ENCODE measurements around the gene HIVEP3. TPM values are rescaled to one million over a fixed set of nuclear protein-coding genes. Genes with fewer than 3 reads are reported as not detected.
A peak's percentile ranks its signal among the peaks of the same experiment; 100 is the strongest.
"Not testable (repeated sequence)": the region's sequence is repeated elsewhere in the genome, so short reads cannot be mapped to it uniquely, and the experiment has no call there.

HIVEP3 gene
- total and polyA plus RNA-seq, 5 experiments from 2014 or later: 5.5 to 9.8 (median 6.3) TPM

DNA sequence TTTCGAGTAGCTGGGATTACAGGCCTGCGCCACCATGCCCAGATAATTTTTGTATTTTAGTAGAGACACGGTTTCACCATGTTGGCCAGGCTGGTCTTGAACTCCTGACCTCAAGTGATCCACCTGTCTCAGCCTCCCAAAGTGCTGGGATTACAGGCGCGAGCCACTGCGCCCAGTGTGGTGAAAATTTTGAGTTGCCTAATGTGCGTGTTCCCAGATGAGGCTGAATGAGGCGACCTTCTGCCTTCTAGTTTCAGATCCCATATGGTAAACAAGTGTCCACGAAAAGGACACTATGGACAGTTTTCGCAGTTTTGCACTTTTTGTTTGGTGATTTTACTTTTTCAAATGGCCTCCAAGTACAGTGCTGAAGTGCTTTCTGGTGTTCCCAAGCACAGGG, 226.8 kb downstream of the HIVEP3 start:
- not testable (repeated sequence) for H3K9me3 Mint-ChIP-seq, H3K27ac Mint-ChIP-seq, ATAC-seq

GRCh38 chr1:41691424-41691823, 227.3 kb downstream of the HIVEP3 start:
- DNase-seq: no peak
- H3K4me1 Mint-ChIP-seq: peaks cover 2 to 18% (median 7%) of the 10 kb centered on the region in 4 donors

More for the DNA sequence above, 226.8 kb downstream of the HIVEP3 start:
- H3K27me3 Mint-ChIP-seq, H3K4me3 Mint-ChIP-seq, H3K36me3 Mint-ChIP-seq, DNase-seq, POLR2A ChIA-PET: not testable (repeated sequence)
- H3K4me1 Mint-ChIP-seq: peaks cover 2 to 16% (median 7%) of the 10 kb centered on the region in 4 donors

DNA sequence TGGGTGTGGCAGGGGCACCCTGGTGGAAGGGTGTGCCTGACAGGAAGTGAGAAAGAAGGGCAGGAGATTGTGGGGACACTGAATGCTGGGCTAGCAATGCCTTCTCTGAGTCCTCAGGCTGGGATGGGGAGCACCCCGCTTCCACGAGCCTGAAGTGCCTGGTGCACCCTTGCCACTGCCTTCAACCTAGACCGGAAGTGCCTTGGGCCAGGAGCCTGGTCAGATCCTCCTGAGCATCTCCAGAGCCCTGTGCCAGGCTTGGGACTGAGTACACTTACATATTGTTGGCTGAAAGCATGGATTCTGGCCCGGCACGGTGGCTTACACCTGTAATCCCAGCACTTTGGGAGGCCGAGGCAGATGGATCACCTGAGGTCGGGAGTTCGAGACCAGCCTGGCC, 228.4 kb downstream of the HIVEP3 start:
- ATAC-seq: no peak
- Mint-ChIP-seq H3K27ac (peak overlapping the region in 1 of 10 donors; percentile 64), H3K4me1 (peaks cover 3 to 19% (median 7%) of the 10 kb centered on the region in 4 donors), H3K36me3 (no peaks in the 10 kb centered on the region), H3K27me3 (no peaks in the 10 kb centered on the region), H3K4me3 (no peak overlapping the region), H3K9me3 (no peaks in the 10 kb centered on the region)
- no peak for DNase-seq
- POLR2A ChIA-PET: no interaction called here

More at GRCh38 chr1:41691424-41691823, 227.3 kb downstream of the HIVEP3 start:
- no peak for ATAC-seq
- H3K9me3 Mint-ChIP-seq: no peaks in the 10 kb centered on the region
- peak overlapping the region in 1 of 10 donors; percentile 20 for H3K27ac Mint-ChIP-seq
- no peaks in the 10 kb centered on the region for H3K27me3 Mint-ChIP-seq
- POLR2A ChIA-PET: no interaction called here
- H3K36me3 Mint-ChIP-seq: no peaks in the 10 kb centered on the region
- no peak overlapping the region for H3K4me3 Mint-ChIP-seq

- Mint-ChIP-seq H3K27ac (no peak overlapping the region), H3K27me3 (no peaks in the 10 kb centered on the region), H3K36me3 (no peaks in the 10 kb centered on the region), H3K9me3 (no peaks in the 10 kb centered on the region), H3K4me3 (no peak overlapping the region), H3K4me1 (peaks cover 4 to 26% (median 14%) of the 10 kb centered on the region in 4 donors)
- POLR2A ChIA-PET: no interaction called here
- DNase-seq (no peak), ATAC-seq (no peak)
These were observed 229.2 kb downstream of the HIVEP3 start for GRCh38 chr1:41689558-41689981.

DNA sequence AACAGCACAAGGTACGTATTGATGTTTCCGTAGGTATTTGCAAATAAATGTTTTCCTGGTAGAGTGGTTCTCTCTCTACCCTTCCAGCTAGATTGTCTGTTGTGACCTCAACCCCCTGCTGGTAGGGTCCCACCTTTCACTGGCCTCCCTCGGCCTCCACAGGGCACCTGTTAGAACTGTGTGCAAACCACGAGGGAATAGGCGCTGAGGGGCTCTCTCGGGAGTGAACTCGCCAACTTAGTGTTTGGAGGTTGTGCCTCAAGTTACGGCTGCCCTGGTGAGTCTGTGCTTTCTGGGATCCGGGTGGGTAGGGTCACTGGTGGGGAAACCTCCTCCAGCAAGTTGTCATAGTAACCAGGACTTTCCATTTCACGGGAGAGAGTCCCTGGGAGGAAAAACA, 229.6 kb downstream of the HIVEP3 start:
- POLR2A ChIA-PET: no interaction called here
- no peak for ATAC-seq
- Mint-ChIP-seq H3K27me3 (no peaks in the 10 kb centered on the region), H3K27ac (no peak overlapping the region), H3K4me3 (no peak overlapping the region), H3K36me3 (no peaks in the 10 kb centered on the region), H3K4me1 (peaks cover 5 to 31% (median 18%) of the 10 kb centered on the region in 4 donors), H3K9me3 (no peaks in the 10 kb centered on the region)
- no peak for DNase-seq

- ATAC-seq (no peak), DNase-seq (no peak)
- H3K36me3 Mint-ChIP-seq: no peaks in the 10 kb centered on the region
- H3K9me3 Mint-ChIP-seq: no peaks in the 10 kb centered on the region
- H3K27ac Mint-ChIP-seq: no peak overlapping the region
- H3K4me3 Mint-ChIP-seq: no peak overlapping the region
- H3K4me1 Mint-ChIP-seq: peaks cover 15 to 52% (median 36%) of the 10 kb centered on the region in 4 donors
- POLR2A ChIA-PET: no interaction called here
- H3K27me3 Mint-ChIP-seq: no peaks in the 10 kb centered on the region
These were observed 231.7 kb downstream of the HIVEP3 start for GRCh38 chr1:41687007-41687406.

DNA sequence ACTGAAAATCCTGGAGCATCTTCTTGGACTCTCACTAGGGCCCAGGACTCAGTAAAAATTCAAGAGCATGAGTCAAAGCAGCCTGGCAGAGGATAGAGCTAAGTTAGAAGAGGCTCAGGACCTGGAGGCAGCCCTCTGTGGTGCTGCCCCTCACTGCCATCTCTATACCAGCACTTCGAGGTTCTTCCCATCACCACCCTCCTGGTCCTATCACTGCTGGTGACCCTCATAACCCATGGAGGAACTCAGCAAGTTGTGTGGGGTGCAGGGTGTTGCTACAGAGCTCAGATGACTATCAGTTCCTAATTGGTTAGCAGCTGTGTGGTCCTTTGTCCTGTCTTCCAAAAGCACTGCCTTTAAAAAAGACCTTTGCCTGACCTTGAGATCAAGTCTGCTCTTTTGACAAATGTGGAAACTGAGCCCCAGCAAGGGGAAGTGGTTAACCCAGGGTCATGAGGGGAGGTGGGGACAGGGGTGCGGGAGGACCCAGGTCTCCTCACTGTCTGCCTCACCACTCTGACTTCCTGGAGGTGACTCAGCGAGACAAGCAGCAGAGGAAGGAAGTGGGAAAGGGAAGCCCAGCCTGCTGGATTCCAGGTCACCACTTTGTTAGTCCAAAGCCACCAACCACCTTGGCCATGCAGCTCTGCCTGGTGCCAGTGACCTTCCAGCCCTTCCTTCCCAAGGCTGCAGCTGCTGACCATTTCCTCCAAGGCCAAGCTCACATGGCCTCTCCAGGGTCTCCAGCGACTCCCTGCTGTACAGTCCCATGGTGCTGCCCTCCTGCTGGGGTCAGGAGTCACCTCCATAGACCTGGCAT, 234.8 kb downstream of the HIVEP3 start:
- no peaks in the 10 kb centered on the region for H3K36me3 Mint-ChIP-seq
- POLR2A ChIA-PET: interaction anchor here (0.8 kb wide), 1 partner anchor 10 kb away, joined by 3 read pairs; no protein-coding TSS in a partner anchor
- ATAC-seq (peak in 1 of 2 donors; percentile 35), DNase-seq (no peak)
- H3K27ac Mint-ChIP-seq: peak overlapping the region in 3 of 10 donors; percentile 41 to 72 (median 63)
- no peaks in the 10 kb centered on the region for H3K27me3 Mint-ChIP-seq
- H3K4me1 Mint-ChIP-seq: peaks cover 17 to 69% (median 38%) of the 10 kb centered on the region in 4 donors
- no peaks in the 10 kb centered on the region for H3K9me3 Mint-ChIP-seq
- H3K4me3 Mint-ChIP-seq: peak overlapping the region in 9 of 10 donors; percentile 19 to 79 (median 45)

GRCh38 chr1:41682845-41683625, 235.7 kb downstream of the HIVEP3 start:
- DNase-seq (no peak), ATAC-seq (no peak)
- H3K4me3 Mint-ChIP-seq: peak overlapping the region; percentile 19 to 79 (median 42)
- H3K27ac Mint-ChIP-seq: peak overlapping the region in 6 of 10 donors; percentile 4 to 78 (median 56)
- no peaks in the 10 kb centered on the region for H3K9me3 Mint-ChIP-seq
- no peaks in the 10 kb centered on the region for H3K36me3 Mint-ChIP-seq
- no peaks in the 10 kb centered on the region for H3K27me3 Mint-ChIP-seq
- POLR2A ChIA-PET: interaction anchor here (0.6 to 1.3 kb wide), 4 partner anchors 9 to 24 kb away, joined by 3 to 4 read pairs (median 3); no protein-coding TSS in a partner anchor
- peaks cover 21 to 76% (median 46%) of the 10 kb centered on the region in 4 donors for H3K4me1 Mint-ChIP-seq

- peak overlapping the region in 2 of 10 donors; percentile 40 to 77 for H3K27ac Mint-ChIP-seq
- H3K27me3 Mint-ChIP-seq: no peaks in the 10 kb centered on the region
- H3K36me3 Mint-ChIP-seq: no peaks in the 10 kb centered on the region
- H3K4me3 Mint-ChIP-seq: no peak overlapping the region
- no peak for DNase-seq
- POLR2A ChIA-PET: interaction anchor here (0.9 to 1.3 kb wide), 2 partner anchors 8 to 9 kb away, joined by 3 to 4 read pairs; no protein-coding TSS in a partner anchor
- ATAC-seq: no peak
- H3K9me3 Mint-ChIP-seq: no peaks in the 10 kb centered on the region
- peaks cover 20 to 81% (median 46%) of the 10 kb centered on the region in 4 donors for H3K4me1 Mint-ChIP-seq
These were observed 236.6 kb downstream of the HIVEP3 start for GRCh38 chr1:41682149-41682548.

DNA sequence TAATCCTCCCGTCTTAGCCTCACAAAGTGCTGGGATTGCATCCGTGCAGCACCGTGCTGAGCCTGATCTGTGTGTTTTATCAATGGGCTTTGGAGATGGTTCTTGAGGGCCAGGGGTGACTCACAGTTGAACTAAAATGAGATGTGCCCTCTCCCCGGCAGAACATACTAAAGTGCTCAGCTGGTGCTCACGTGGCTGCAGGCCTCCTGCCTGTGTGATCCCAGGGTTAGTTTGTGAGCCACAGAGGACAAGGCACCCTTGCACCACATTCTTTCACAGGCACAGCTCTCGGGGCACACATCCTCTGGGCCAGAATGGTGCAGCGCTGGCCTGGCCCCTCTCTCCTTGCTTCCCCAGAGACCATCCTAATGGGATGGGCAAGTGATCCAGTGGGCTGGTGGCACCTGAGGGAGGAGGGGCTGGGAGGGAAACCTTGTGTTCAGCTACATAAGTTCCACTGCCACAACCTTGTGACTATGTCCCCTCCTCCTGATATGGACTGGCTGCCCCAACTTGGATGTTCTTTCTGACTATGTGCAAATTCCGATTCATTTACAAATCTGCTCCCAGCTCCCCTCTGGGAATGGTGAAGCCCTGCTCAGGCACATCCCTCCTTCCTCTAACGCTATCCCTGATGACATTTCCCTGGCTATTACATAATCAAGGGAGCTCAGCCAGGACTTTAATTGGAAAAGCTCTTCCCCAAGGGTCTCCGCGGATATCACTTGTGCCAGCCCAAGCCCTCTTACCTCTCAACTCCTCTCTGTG, 237.2 kb downstream of the HIVEP3 start:
- Mint-ChIP-seq H3K36me3 (no peaks in the 10 kb centered on the region), H3K27me3 (no peaks in the 10 kb centered on the region), H3K27ac (peak overlapping the region in 2 of 10 donors; percentile 54 to 77), H3K4me1 (peaks cover 23 to 80% (median 46%) of the 10 kb centered on the region in 4 donors), H3K4me3 (no peak overlapping the region), H3K9me3 (no peaks in the 10 kb centered on the region)
- POLR2A ChIA-PET: interaction anchor here (1.3 kb wide), 1 partner anchor 8 kb away, joined by 4 read pairs; no protein-coding TSS in a partner anchor
- no peak for DNase-seq
- ATAC-seq: no peak

GRCh38 chr1:41679994-41680393, 238.7 kb downstream of the HIVEP3 start:
- peaks cover 26 to 82% (median 52%) of the 10 kb centered on the region in 4 donors for H3K4me1 Mint-ChIP-seq
- POLR2A ChIA-PET: no interaction called here
- H3K27me3 Mint-ChIP-seq: no peaks in the 10 kb centered on the region
- H3K27ac Mint-ChIP-seq: no peak overlapping the region
- peak overlapping the region in 1 of 10 donors; percentile 59 for H3K4me3 Mint-ChIP-seq
- no peaks in the 10 kb centered on the region for H3K36me3 Mint-ChIP-seq
- DNase-seq (no peak), ATAC-seq (no peak)
- no peaks in the 10 kb centered on the region for H3K9me3 Mint-ChIP-seq

DNA sequence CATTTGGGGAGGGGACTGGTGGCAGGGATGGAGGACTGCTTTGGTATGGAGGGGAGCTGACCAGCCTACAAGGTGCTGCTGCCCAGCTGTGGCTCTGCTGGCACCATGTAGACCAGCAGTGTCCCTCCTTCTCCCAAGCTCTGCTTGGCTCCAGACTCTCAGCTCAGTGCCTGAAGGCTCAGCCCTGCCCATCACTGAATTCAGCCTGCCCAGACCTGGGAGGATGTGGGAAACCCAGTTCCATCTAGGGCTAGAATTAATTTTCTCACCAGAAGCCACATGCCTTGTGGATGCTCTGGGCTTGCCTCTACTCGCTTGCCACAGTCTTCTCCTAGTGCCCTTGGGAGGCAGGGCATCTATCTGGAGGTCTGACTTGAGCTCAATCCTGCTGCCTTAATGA, 239.2 kb downstream of the HIVEP3 start:
- POLR2A ChIA-PET: no interaction called here
- no peaks in the 10 kb centered on the region for H3K9me3 Mint-ChIP-seq
- no peaks in the 10 kb centered on the region for H3K27me3 Mint-ChIP-seq
- no peak for DNase-seq
- no peak for ATAC-seq
- H3K4me1 Mint-ChIP-seq: peaks cover 29 to 82% (median 52%) of the 10 kb centered on the region in 4 donors
- no peak overlapping the region for H3K27ac Mint-ChIP-seq
- peak overlapping the region in 1 of 10 donors; percentile 59 for H3K4me3 Mint-ChIP-seq
- H3K36me3 Mint-ChIP-seq: no peaks in the 10 kb centered on the region

All from naive thymus-derived CD8-positive, alpha-beta T cell (primary cell).